SK-N-SH (cell line): Measurements from ENCODE around the gene ABLIM2. TPM values are rescaled to one million over a fixed set of nuclear protein-coding genes. Genes with fewer than 3 reads are reported as not detected.

ENCODE experiments used
- CTCF ChIA-PET: fragments of 300-600, 350-600 bp; formaldehyde crosslinking; extraction: SDS; loops from one replicate; lab custom pipeline; 2021; lab: Yijun Ruan, JAX
- POLR2A ChIA-PET: fragments of 350-600 bp; sonication (Branson Sonifier 250); formaldehyde crosslinking; extraction: SDS; loops from one replicate; lab custom pipeline; 2020; ENCODE audit warnings: antibody characterized with exemption, inconsistent platforms; lab: Yijun Ruan, JAX
- DNase-seq: peaks from one replicate; pipeline ENCODE4 v3.0.0; 2012
- H2AFZ ChIP-seq: fragments of 200-600 bp; sonication (generic); 2 replicates; pipeline ENCODE4 v1.8.1; 2016; ENCODE audit warnings: antibody characterized with exemption, mild to moderate bottlenecking, low read depth
- H3F3A ChIP-seq: fragments of 200-600 bp; sonication (generic); replicated peaks from 2 replicates; pipeline ENCODE3; 2016; ENCODE audit warnings: antibody characterized with exemption, mild to moderate bottlenecking; ENCODE audit not compliant: insufficient read depth
- H3K27ac ChIP-seq, 2 experiments: fragments of 200-500 bp in 1 of 2; fragments of 200-600 bp in 1 of 2; sonication (Bioruptor generic) in 1 of 2; sonication (generic), shearing (Covaris generic) in 1 of 2; 2 replicates each; pipeline versions ENCODE4 v1.5.1 to v1.6.1; 2014 to 2016; ENCODE audit warnings: low read depth in 2 of 2, inconsistent platforms in 1 of 2, low read length in 1 of 2, mild to moderate bottlenecking in 1 of 2, mixed read lengths in 1 of 2
- H3K27me3 ChIP-seq: fragments of 200-600 bp; sonication (generic), shearing (Covaris generic); 2 replicates; pipeline ENCODE4 v1.6.1; 2016; ENCODE audit warnings: mixed run types; ENCODE audit not compliant: insufficient read depth
- H3K36me3 ChIP-seq, 2 experiments: fragments of 200-500 bp in 1 of 2; fragments of 200-600 bp in 1 of 2; sonication (Bioruptor generic) in 1 of 2; sonication (generic) in 1 of 2; replicated peaks in 1 of 2; 2 replicates each; pipeline versions ENCODE3 to v1.5.1; 2014 to 2016; ENCODE audit warnings: low read length in 1 of 2, mild to moderate bottlenecking in 1 of 2; ENCODE audit not compliant: insufficient read depth in 2 of 2, control insufficient read depth in 1 of 2
- H3K4me1 ChIP-seq, 2 experiments: fragments of 200-500 bp in 1 of 2; fragments of 200-600 bp in 1 of 2; sonication (Bioruptor generic) in 1 of 2; sonication (generic), shearing (Covaris generic) in 1 of 2; 2 replicates each; pipeline versions ENCODE4 v1.5.1 to v1.6.1; 2014 to 2016; ENCODE audit warnings: low read depth in 1 of 2, low read length in 1 of 2, mixed run types in 1 of 2; ENCODE audit not compliant: insufficient read depth in 2 of 2, control insufficient read depth in 1 of 2
- H3K4me2 ChIP-seq: fragments of 200-600 bp; sonication (generic), shearing (Covaris generic); 2 replicates; pipeline ENCODE4 v1.6.1; 2017; ENCODE audit warnings: mixed run types
- H3K4me3 ChIP-seq, 2 experiments: fragments of 200-500 bp in 1 of 2; fragments of 200-600 bp in 1 of 2; sonication (Bioruptor generic) in 1 of 2; sonication (generic), shearing (Covaris generic) in 1 of 2; 2 replicates each; pipeline versions ENCODE4 v1.5.1 to v1.8.1; 2014 to 2016; ENCODE audit warnings: low read depth in 2 of 2, inconsistent platforms in 1 of 2, low read length in 1 of 2, mild to moderate bottlenecking in 1 of 2, mixed read lengths in 1 of 2, moderate library complexity in 1 of 2
- H3K79me2 ChIP-seq: fragments of 200-600 bp; sonication (generic); 2 replicates; pipeline ENCODE4 v1.8.1; 2017; ENCODE audit warnings: mild to moderate bottlenecking; ENCODE audit not compliant: insufficient read depth
- H3K9ac ChIP-seq: fragments of 200-600 bp; sonication (generic); 2 replicates; pipeline ENCODE4 v1.6.1; 2017; ENCODE audit warnings: mixed run types
- H3K9me2 ChIP-seq: fragments of 200-600 bp; sonication (generic); 2 replicates; pipeline ENCODE4 v1.6.1; 2017; ENCODE audit warnings: mixed run types
- H3K9me3 ChIP-seq: fragments of 200-600 bp; sonication (generic); 2 replicates; pipeline ENCODE4 v1.6.1; 2017; ENCODE audit warnings: mixed run types, mild to moderate bottlenecking, moderate library complexity
- H4K20me1 ChIP-seq: fragments of 200-600 bp; sonication (generic); 2 replicates; pipeline ENCODE4 v1.6.1; 2017; ENCODE audit warnings: mild to moderate bottlenecking, mixed run types; ENCODE audit not compliant: insufficient read depth
- CTCF ChIP-seq: fragments of 200-600 bp; sonication (generic); IDR thresholded peaks from 2 replicates; pipeline ENCODE4 v1.6.1; 2017; ENCODE audit warnings: antibody characterized with exemption, mild to moderate bottlenecking, moderate library complexity
- FOSL2 ChIP-seq: IDR thresholded peaks from 2 replicates; pipeline ENCODE4 v1.4.0; 2012; ENCODE audit warnings: low read depth, mild to moderate bottlenecking, moderate library complexity, borderline replicate concordance
- GATA2 ChIP-seq: sonication (generic); formaldehyde crosslinking; IDR thresholded peaks from 2 replicates; pipeline ENCODE4 v1.5.0; 2020; ENCODE audit warnings: mild to moderate bottlenecking, missing genetic modification reagents
- IRF3 ChIP-seq: fragments of 150-350 bp; IDR thresholded peaks from 2 replicates; pipeline ENCODE4 v1.6.1; 2016; ENCODE audit warnings: mild to moderate bottlenecking, low read depth, low read length
- MEF2A ChIP-seq: IDR thresholded peaks from 2 replicates; pipeline ENCODE4 v1.4.0; 2012; ENCODE audit warnings: low read depth, borderline replicate concordance
- NFIC ChIP-seq: IDR thresholded peaks from 2 replicates; pipeline ENCODE4 v1.4.0; 2012; ENCODE audit warnings: borderline replicate concordance
- NRF1 ChIP-seq: IDR thresholded peaks from 2 replicates; pipeline ENCODE4 v1.6.1; 2012; ENCODE audit warnings: low read depth, mild to moderate bottlenecking, low read length
- PBX3 ChIP-seq: IDR thresholded peaks from 2 replicates; pipeline ENCODE4; 2012
- RCOR1 ChIP-seq: fragments of 150-350 bp; IDR thresholded peaks from 2 replicates; pipeline ENCODE4 v1.6.1; 2017; ENCODE audit warnings: antibody characterized with exemption, low read length
- REST ChIP-seq: IDR thresholded peaks from 2 replicates; pipeline ENCODE4 v1.6.1; 2012; ENCODE audit warnings: mild to moderate bottlenecking, low read depth, low read length, moderate library complexity
- TAF1 ChIP-seq: IDR thresholded peaks from 2 replicates; pipeline ENCODE4 v1.6.1; 2012; ENCODE audit warnings: low read depth, mild to moderate bottlenecking, low read length, moderate library complexity, borderline replicate concordance
- USF1 ChIP-seq: IDR thresholded peaks from 2 replicates; pipeline ENCODE4 v1.4.0; 2012; ENCODE audit warnings: low read depth, borderline replicate concordance
- ZBTB33 ChIP-seq: IDR thresholded peaks from 2 replicates; pipeline ENCODE4 v1.4.0; 2012; ENCODE audit warnings: low read depth, borderline replicate concordance
- WGBS: methylation state at CpG from one replicate; pipeline ENCODE4 v1.1.6; 2017; ENCODE audit warnings: low lambda C conversion rate; 5-methylcytosine and 5-hydroxymethylcytosine counted together
- polyA plus RNA-seq, 3 experiments: library from polyadenylated mRNA; depleted of rRNA; stranded (reverse); fragments of >200 nt; gene quantifications; 2 replicates each; pipeline ENCODE4 v1.2.3, GENCODE V29; 2012

Gene ABLIM2
- polyA plus RNA-seq, 1 of the 3 experiments (the other 2 are of a cell fraction), result 0.53 TPM

GRCh38 chr4:8102831-8103230 is 55.8 kb downstream of the ABLIM2 start:
- TF ChIP-seq TAF1 (no peak), IRF3 (no peak), NFIC (no peak), RCOR1 (no peak), ZBTB33 (no peak)
- no peak overlapping the region for H3K4me2 ChIP-seq
- H3K79me2 ChIP-seq, result no peaks in the 10 kb centered on the region
- CTCF ChIA-PET, result interaction anchor here (2.0 kb wide), 1 partner anchor 74 kb away, joined by 7 read pairs; no protein-coding TSS in a partner anchor
- no peak overlapping the region for H3K27ac ChIP-seq
- WGBS, result 61% methylated on average over 9 of the region's 11 CpGs
- H2AFZ ChIP-seq, result no peak overlapping the region
- H3K27me3 ChIP-seq, result no peaks in the 10 kb centered on the region; the same call in 1 of the 2 replicates
- DNase-seq, result no peak
- POLR2A ChIA-PET, result no interaction called here
- H3K4me1 ChIP-seq, result no peaks in the 10 kb centered on the region
- H3F3A ChIP-seq, result no peaks in the 10 kb centered on the region
- no peak overlapping the region for H3K4me3 ChIP-seq
- no peaks in the 10 kb centered on the region for H3K9me2 ChIP-seq
- no peaks in the 10 kb centered on the region for H3K9me3 ChIP-seq
- no peaks in the 10 kb centered on the region for H4K20me1 ChIP-seq
- H3K9ac ChIP-seq, result no peak overlapping the region
- no peaks in the 10 kb centered on the region for H3K36me3 ChIP-seq

GRCh38 chr4:8102076-8102355 is 56.6 kb downstream of the ABLIM2 start:
- no peaks in the 10 kb centered on the region for H3K9me2 ChIP-seq
- H3K27me3 ChIP-seq, result no peaks in the 10 kb centered on the region; the same call in 1 of the 2 replicates
- TF ChIP-seq NRF1 (no peak), ZBTB33 (no peak), CTCF (no peak), USF1 (no peak), MEF2A (no peak), REST (no peak), GATA2 (no peak), PBX3 (no peak), FOSL2 (no peak)

More at GRCh38 chr4:8102076-8102355, 56.6 kb downstream of the ABLIM2 start:
- 65% methylated on average over 3 of the region's 3 CpGs for WGBS
- Histone ChIP-seq H3K27ac (no peak overlapping the region), H3F3A (no peaks in the 10 kb centered on the region), H4K20me1 (no peaks in the 10 kb centered on the region), H3K36me3 (no peaks in the 10 kb centered on the region), H2AFZ (no peak overlapping the region), H3K79me2 (no peaks in the 10 kb centered on the region), H3K9me3 (no peaks in the 10 kb centered on the region), H3K4me3 (no peak overlapping the region), H3K4me2 (no peak overlapping the region), H3K9ac (no peak overlapping the region), H3K4me1 (no peaks in the 10 kb centered on the region)
- DNase-seq, result no peak
- POLR2A ChIA-PET, result no interaction called here
- CTCF ChIA-PET, result interaction anchor here (2.0 kb wide), 1 partner anchor 75 kb away, joined by 7 read pairs; no protein-coding TSS in a partner anchor
